Activated CD8-positive, alpha-beta memory T cell treated with anti-CD3 and anti-CD28 coated beads for 48 hours (primary cell): ENCODE data around the gene SLC35F4.

Experiments used
- DNase-seq, 3 experiments: peaks; one replicate each; pipeline ENCODE4 v3.0.0-alpha.2; 2020; ENCODE audit warnings: low read depth in 2 of 3, low spot score in 2 of 3

SLC35F4 gene

GRCh38 chr14:57549765-57550420 is 316.0 kb downstream of the SLC35F4 start:
- no peak for DNase-seq

GRCh38 chr14:57549016-57549564 is 316.8 kb downstream of the SLC35F4 start:
- DNase-seq: no peak

- no peak for DNase-seq
Measured at GRCh38 chr14:57547131-57547530, 318.8 kb downstream of the SLC35F4 start.

- DNase-seq: no peak
Measured at GRCh38 chr14:57533214-57533613, 332.7 kb downstream of the SLC35F4 start.

- no peak for DNase-seq
Measured at GRCh38 chr14:57530571-57530970, 335.3 kb downstream of the SLC35F4 start.

GRCh38 chr14:57526942-57527341 is 338.9 kb downstream of the SLC35F4 start:
- no peak for DNase-seq

GRCh38 chr14:57519043-57519442 is 346.8 kb downstream of the SLC35F4 start:
- DNase-seq: no peak
